Left forelimb (tissue), 1 donor: ENCODE results near the gene DGKD.

ENCODE experiments used
- DNase-seq: peaks from one replicate; pipeline ENCODE4 v3.0.0-alpha.2; 2018; ENCODE audit warnings: low spot score

DGKD gene

GRCh38 chr2:233385489-233386044, 31.3 kb downstream of the DGKD start:
- DNase-seq = no peak

- DNase-seq = no peak
Measured at GRCh38 chr2:233386382-233387041, 32.2 kb downstream of the DGKD start.

- DNase-seq = no peak
Measured at GRCh38 chr2:233387225-233387624, 32.9 kb downstream of the DGKD start.

GRCh38 chr2:233387667-233388528, 33.6 kb downstream of the DGKD start:
- peak; percentile 96 for DNase-seq

- no peak for DNase-seq
Measured at GRCh38 chr2:233389601-233390125, 35.4 kb downstream of the DGKD start.

- no peak for DNase-seq
Measured at GRCh38 chr2:233395687-233396086, 41.4 kb downstream of the DGKD start.

GRCh38 chr2:233396726-233397665, 42.7 kb downstream of the DGKD start:
- DNase-seq = peak; percentile 57

GRCh38 chr2:233399306-233400225, 45.3 kb downstream of the DGKD start:
- peak; percentile 49 for DNase-seq

- DNase-seq = peak; percentile 56
Measured at GRCh38 chr2:233400341-233400740, 46.0 kb downstream of the DGKD start.

- DNase-seq = no peak
Measured at GRCh38 chr2:233400961-233401360, 46.7 kb downstream of the DGKD start.

GRCh38 chr2:233402346-233402745, 48.1 kb downstream of the DGKD start:
- DNase-seq = peak; percentile 31

- DNase-seq = peak; percentile 48
Measured at GRCh38 chr2:233402789-233403188, 48.5 kb downstream of the DGKD start.

- peak; percentile 28 for DNase-seq
Measured at GRCh38 chr2:233404222-233404621, 49.9 kb downstream of the DGKD start.

- DNase-seq = no peak
Measured at GRCh38 chr2:233406865-233407264, 52.6 kb downstream of the DGKD start.

GRCh38 chr2:233407771-233408181, 53.5 kb downstream of the DGKD start:
- DNase-seq = no peak

- DNase-seq = no peak
Measured at GRCh38 chr2:233408366-233409285, 54.3 kb downstream of the DGKD start.

GRCh38 chr2:233409286-233409991, 55.1 kb downstream of the DGKD start:
- DNase-seq = no peak

- DNase-seq = no peak
Measured at GRCh38 chr2:233410196-233410760, 56.0 kb downstream of the DGKD start.
